SK-N-SH (cell line): Measurements from ENCODE around the gene FOXK1. TPM values are rescaled to one million over a fixed set of nuclear protein-coding genes. Genes with fewer than 3 reads are reported as not detected.

ENCODE experiments used
- CTCF ChIA-PET: fragments of 300-600, 350-600 bp; formaldehyde crosslinking; extraction: SDS; loops from one replicate; lab custom pipeline; 2021; lab: Yijun Ruan, JAX
- POLR2A ChIA-PET: fragments of 350-600 bp; sonication (Branson Sonifier 250); formaldehyde crosslinking; extraction: SDS; loops from one replicate; lab custom pipeline; 2020; ENCODE audit warnings: antibody characterized with exemption, inconsistent platforms; lab: Yijun Ruan, JAX
- DNase-seq: peaks from one replicate; pipeline ENCODE4 v3.0.0; 2012
- H2AFZ ChIP-seq: fragments of 200-600 bp; sonication (generic); 2 replicates; pipeline ENCODE4 v1.8.1; 2016; ENCODE audit warnings: antibody characterized with exemption, mild to moderate bottlenecking, low read depth
- H3F3A ChIP-seq: fragments of 200-600 bp; sonication (generic); replicated peaks from 2 replicates; pipeline ENCODE3; 2016; ENCODE audit warnings: antibody characterized with exemption, mild to moderate bottlenecking; ENCODE audit not compliant: insufficient read depth
- H3K27ac ChIP-seq, 2 experiments: fragments of 200-500 bp in 1 of 2; fragments of 200-600 bp in 1 of 2; sonication (Bioruptor generic) in 1 of 2; sonication (generic), shearing (Covaris generic) in 1 of 2; 2 replicates each; pipeline versions ENCODE4 v1.5.1 to v1.6.1; 2014 to 2016; ENCODE audit warnings: low read depth in 2 of 2, inconsistent platforms in 1 of 2, low read length in 1 of 2, mild to moderate bottlenecking in 1 of 2, mixed read lengths in 1 of 2
- H3K27me3 ChIP-seq: fragments of 200-600 bp; sonication (generic), shearing (Covaris generic); 2 replicates; pipeline ENCODE4 v1.6.1; 2016; ENCODE audit warnings: mixed run types; ENCODE audit not compliant: insufficient read depth
- H3K36me3 ChIP-seq, 2 experiments: fragments of 200-500 bp in 1 of 2; fragments of 200-600 bp in 1 of 2; sonication (Bioruptor generic) in 1 of 2; sonication (generic) in 1 of 2; replicated peaks in 1 of 2; 2 replicates each; pipeline versions ENCODE3 to v1.5.1; 2014 to 2016; ENCODE audit warnings: low read length in 1 of 2, mild to moderate bottlenecking in 1 of 2; ENCODE audit not compliant: insufficient read depth in 2 of 2, control insufficient read depth in 1 of 2
- H3K4me1 ChIP-seq, 2 experiments: fragments of 200-500 bp in 1 of 2; fragments of 200-600 bp in 1 of 2; sonication (Bioruptor generic) in 1 of 2; sonication (generic), shearing (Covaris generic) in 1 of 2; 2 replicates each; pipeline versions ENCODE4 v1.5.1 to v1.6.1; 2014 to 2016; ENCODE audit warnings: low read depth in 1 of 2, low read length in 1 of 2, mixed run types in 1 of 2; ENCODE audit not compliant: insufficient read depth in 2 of 2, control insufficient read depth in 1 of 2
- H3K4me2 ChIP-seq: fragments of 200-600 bp; sonication (generic), shearing (Covaris generic); 2 replicates; pipeline ENCODE4 v1.6.1; 2017; ENCODE audit warnings: mixed run types
- H3K4me3 ChIP-seq, 2 experiments: fragments of 200-500 bp in 1 of 2; fragments of 200-600 bp in 1 of 2; sonication (Bioruptor generic) in 1 of 2; sonication (generic), shearing (Covaris generic) in 1 of 2; 2 replicates each; pipeline versions ENCODE4 v1.5.1 to v1.8.1; 2014 to 2016; ENCODE audit warnings: low read depth in 2 of 2, inconsistent platforms in 1 of 2, low read length in 1 of 2, mild to moderate bottlenecking in 1 of 2, mixed read lengths in 1 of 2, moderate library complexity in 1 of 2
- H3K79me2 ChIP-seq: fragments of 200-600 bp; sonication (generic); 2 replicates; pipeline ENCODE4 v1.8.1; 2017; ENCODE audit warnings: mild to moderate bottlenecking; ENCODE audit not compliant: insufficient read depth
- H3K9ac ChIP-seq: fragments of 200-600 bp; sonication (generic); 2 replicates; pipeline ENCODE4 v1.6.1; 2017; ENCODE audit warnings: mixed run types
- H3K9me2 ChIP-seq: fragments of 200-600 bp; sonication (generic); 2 replicates; pipeline ENCODE4 v1.6.1; 2017; ENCODE audit warnings: mixed run types
- H3K9me3 ChIP-seq: fragments of 200-600 bp; sonication (generic); 2 replicates; pipeline ENCODE4 v1.6.1; 2017; ENCODE audit warnings: mixed run types, mild to moderate bottlenecking, moderate library complexity
- H4K20me1 ChIP-seq: fragments of 200-600 bp; sonication (generic); 2 replicates; pipeline ENCODE4 v1.6.1; 2017; ENCODE audit warnings: mild to moderate bottlenecking, mixed run types; ENCODE audit not compliant: insufficient read depth
- CTCF ChIP-seq: fragments of 200-600 bp; sonication (generic); IDR thresholded peaks from 2 replicates; pipeline ENCODE4 v1.6.1; 2017; ENCODE audit warnings: antibody characterized with exemption, mild to moderate bottlenecking, moderate library complexity
- EP300 ChIP-seq, 2 experiments: IDR thresholded peaks; 2 replicates each; pipeline versions ENCODE4 v1.4.0 to v1.6.1; 2012; ENCODE audit warnings: borderline replicate concordance in 1 of 2, low read depth in 1 of 2, low read length in 1 of 2
- EZH2phosphoT487 ChIP-seq: fragments of 200-600 bp; sonication (generic); IDR thresholded peaks from 2 replicates; pipeline ENCODE4 v1.6.1; 2017; ENCODE audit warnings: low read depth, mixed run types, mild to moderate bottlenecking, antibody characterized with exemption, moderate library complexity, borderline replicate concordance
- FOXJ3 ChIP-seq: sonication (generic); formaldehyde crosslinking; IDR thresholded peaks from 2 replicates; pipeline ENCODE4 v1.5.1; 2020; ENCODE audit warnings: mild to moderate bottlenecking, missing genetic modification reagents
- NRF1 ChIP-seq: IDR thresholded peaks from 2 replicates; pipeline ENCODE4 v1.6.1; 2012; ENCODE audit warnings: low read depth, mild to moderate bottlenecking, low read length
- POLR2AphosphoS5 ChIP-seq: IDR thresholded peaks from 2 replicates; pipeline ENCODE4 v1.6.1; 2012; ENCODE audit warnings: low read depth, low read length
- RXRA ChIP-seq: IDR thresholded peaks from 2 replicates; pipeline ENCODE4 v1.4.0; 2012; ENCODE audit warnings: low read depth, mild to moderate bottlenecking, borderline replicate concordance
- SMC3 ChIP-seq: IDR thresholded peaks from 2 replicates; pipeline ENCODE4 v1.6.1; 2012; ENCODE audit warnings: low read depth, low read length, improper control_type of control experiment
- TEAD4 ChIP-seq: IDR thresholded peaks from 2 replicates; pipeline ENCODE4 v1.4.0; 2012; ENCODE audit warnings: mild to moderate bottlenecking, borderline replicate concordance; ENCODE audit not compliant: insufficient read depth
- USF2 ChIP-seq: fragments of 150-350 bp; IDR thresholded peaks from 2 replicates; pipeline ENCODE4 v1.6.1; 2017; ENCODE audit warnings: antibody characterized with exemption, low read length, low read depth, borderline replicate concordance
- WGBS: methylation state at CpG from one replicate; pipeline ENCODE4 v1.1.6; 2017; ENCODE audit warnings: low lambda C conversion rate; 5-methylcytosine and 5-hydroxymethylcytosine counted together
- polyA plus RNA-seq, 3 experiments: library from polyadenylated mRNA; depleted of rRNA; stranded (reverse); fragments of >200 nt; gene quantifications; 2 replicates each; pipeline ENCODE4 v1.2.3, GENCODE V29; 2012

Gene FOXK1
- polyA plus RNA-seq, 1 of the 3 experiments (the other 2 are of a cell fraction), result 4.7 TPM

GRCh38 chr7:4682621-4683042 is 537 bp downstream of the FOXK1 start:
- no peak for DNase-seq
- Histone ChIP-seq H3K27me3 (no peaks in the 10 kb centered on the region), H4K20me1 (peaks cover 31% of the 10 kb centered on the region), H3K9me3 (no peaks in the 10 kb centered on the region), H3K9me2 (no peaks in the 10 kb centered on the region), H3K9ac (peak overlapping the region; percentile 81), H3K4me1 (peaks cover 6 to 18% of the 10 kb centered on the region in 2 experiments; a peak in 1 of 4 replicates), H3K36me3 (peaks cover 0 to 4% of the 10 kb centered on the region in 2 experiments), H3F3A (peaks cover 12% of the 10 kb centered on the region), H2AFZ (no peak overlapping the region), H3K79me2 (peaks cover 52% of the 10 kb centered on the region), H3K4me3 (peak overlapping the region; percentile 70 to 96), H3K27ac (peak overlapping the region; percentile 61 to 65), H3K4me2 (peak overlapping the region; percentile 94)
- ChIA-PET CTCF (interaction anchor here (1.0 to 5.7 kb wide), 7 partner anchors 17 to 116 kb away, joined by 3 to 49 read pairs (median 4); no protein-coding TSS in a partner anchor), POLR2A (interaction anchor here (0.9 to 3.3 kb wide), 2 partner anchors 41 to 51 kb away, joined by 3 to 68 read pairs; no protein-coding TSS in a partner anchor)
- peak; percentile 15; the same call in 1 of the 2 replicates for TF ChIP-seq CTCF
- TF ChIP-seq USF2, result no peak
- TF ChIP-seq SMC3, result no peak
- TF ChIP-seq NRF1, result no peak
- TF ChIP-seq TEAD4, result no peak
- no peak for TF ChIP-seq EZH2phosphoT487
- no peak for TF ChIP-seq FOXJ3 (CRISPR knock-in tag)
- WGBS, result 4% methylated on average over 18 of the region's 47 CpGs

GRCh38 chr7:4683043-4683883 is 1.2 kb downstream of the FOXK1 start:
- Histone ChIP-seq H3K27me3 (no peaks in the 10 kb centered on the region), H3K4me1 (peaks cover 6 to 18% of the 10 kb centered on the region in 2 experiments; a peak in 1 of 4 replicates), H3K79me2 (peaks cover 59% of the 10 kb centered on the region), H2AFZ (no peak overlapping the region), H3K9me3 (no peaks in the 10 kb centered on the region), H3K36me3 (peaks cover 0 to 4% of the 10 kb centered on the region in 2 experiments), H3K4me3 (peak overlapping the region; percentile 70 to 96), H3K27ac (peak overlapping the region; percentile 36 to 65; a peak in 3 of 4 replicates), H3K9ac (peak overlapping the region; percentile 81), H4K20me1 (peaks cover 35% of the 10 kb centered on the region), H3K4me2 (peak overlapping the region; percentile 94), H3F3A (peaks cover 12% of the 10 kb centered on the region), H3K9me2 (no peaks in the 10 kb centered on the region)
- ChIA-PET POLR2A (interaction anchor here (0.9 to 3.3 kb wide), 2 partner anchors 41 to 50 kb away, joined by 3 to 68 read pairs; no protein-coding TSS in a partner anchor), CTCF (interaction anchor here (1.0 to 5.7 kb wide), 10 partner anchors 18 to 115 kb away, joined by 3 to 49 read pairs (median 4); no protein-coding TSS in a partner anchor)
- WGBS, result 16% methylated on average over 22 of the region's 23 CpGs
- DNase-seq, result peak; percentile 62
- TF ChIP-seq EP300 (IDR thresholded peaks at IDR 0.05; ENCODE audit: borderline replicate concordance in 1 of 2, low read depth in 1 of 2, low read length in 1 of 2) (no peak), POLR2AphosphoS5 (no peak), RXRA (no peak)
